HEK293 (cell line): Measurements from ENCODE around the gene ELL.

Experiments
- EGR2 ChIP-seq: fragments of 450-650 bp; formaldehyde crosslinking; IDR thresholded peaks from 2 replicates; pipeline ENCODE4 v1.5.1; 2016; ENCODE audit warnings: low read depth, missing biosample characterization, missing genetic modification characterization
- GLIS2 ChIP-seq: fragments of 450-650 bp; formaldehyde crosslinking; IDR thresholded peaks from 2 replicates; pipeline ENCODE4 v1.5.1; 2016; ENCODE audit warnings: missing biosample characterization, missing genetic modification characterization
- SALL2 ChIP-seq: fragments of 450-650 bp; formaldehyde crosslinking; IDR thresholded peaks from 2 replicates; pipeline ENCODE4 v1.5.0; 2017; ENCODE audit warnings: missing biosample characterization, mild to moderate bottlenecking, missing genetic modification characterization, borderline replicate concordance
- TF ChIP-seq, protein P1 (sequence below): fragments of 450-650 bp; formaldehyde crosslinking; IDR thresholded peaks from 2 replicates; pipeline ENCODE4 v1.5.1; 2016; ENCODE audit warnings: missing biosample characterization, missing genetic modification characterization
- TF ChIP-seq, protein P2 (sequence below): fragments of 450-650 bp; formaldehyde crosslinking; IDR thresholded peaks from 2 replicates; pipeline ENCODE4 v1.5.1; 2017; ENCODE audit warnings: missing biosample characterization, mild to moderate bottlenecking, missing genetic modification characterization, moderate library complexity
- TF ChIP-seq, protein P3 (sequence below): sonication (generic); formaldehyde crosslinking; IDR thresholded peaks from 2 replicates; pipeline ENCODE4 v1.8.1; 2022; ENCODE audit warnings: mild to moderate bottlenecking, moderate library complexity, missing genetic modification reagents

DNA sequence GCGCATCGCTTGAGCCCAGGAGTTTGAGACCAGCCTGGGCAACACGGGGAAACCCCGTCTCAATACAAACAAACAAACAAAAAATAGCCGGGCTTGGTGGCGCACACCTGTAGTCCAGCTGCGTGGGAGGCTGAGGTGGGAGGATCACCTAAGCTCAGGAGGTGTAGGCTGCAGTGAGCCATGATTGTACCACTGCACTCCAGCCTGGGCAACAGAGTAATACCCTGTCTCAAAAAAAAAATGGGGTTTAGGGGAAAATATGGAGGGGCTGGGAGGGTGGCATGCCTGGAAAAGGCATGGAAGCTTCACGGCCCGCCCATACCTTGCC, 82.0 kb downstream of the ELL start:
- TF ChIP-seq, protein P1, sequence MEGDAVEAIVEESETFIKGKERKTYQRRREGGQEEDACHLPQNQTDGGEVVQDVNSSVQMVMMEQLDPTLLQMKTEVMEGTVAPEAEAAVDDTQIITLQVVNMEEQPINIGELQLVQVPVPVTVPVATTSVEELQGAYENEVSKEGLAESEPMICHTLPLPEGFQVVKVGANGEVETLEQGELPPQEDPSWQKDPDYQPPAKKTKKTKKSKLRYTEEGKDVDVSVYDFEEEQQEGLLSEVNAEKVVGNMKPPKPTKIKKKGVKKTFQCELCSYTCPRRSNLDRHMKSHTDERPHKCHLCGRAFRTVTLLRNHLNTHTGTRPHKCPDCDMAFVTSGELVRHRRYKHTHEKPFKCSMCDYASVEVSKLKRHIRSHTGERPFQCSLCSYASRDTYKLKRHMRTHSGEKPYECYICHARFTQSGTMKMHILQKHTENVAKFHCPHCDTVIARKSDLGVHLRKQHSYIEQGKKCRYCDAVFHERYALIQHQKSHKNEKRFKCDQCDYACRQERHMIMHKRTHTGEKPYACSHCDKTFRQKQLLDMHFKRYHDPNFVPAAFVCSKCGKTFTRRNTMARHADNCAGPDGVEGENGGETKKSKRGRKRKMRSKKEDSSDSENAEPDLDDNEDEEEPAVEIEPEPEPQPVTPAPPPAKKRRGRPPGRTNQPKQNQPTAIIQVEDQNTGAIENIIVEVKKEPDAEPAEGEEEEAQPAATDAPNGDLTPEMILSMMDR (tag by site-specific recombination), result no peak
- TF ChIP-seq GLIS2 (tag by site-specific recombination) (no peak), SALL2 (tag by site-specific recombination) (no peak), EGR2 (tag by site-specific recombination) (peak; percentile 60)
- TF ChIP-seq, protein P2, sequence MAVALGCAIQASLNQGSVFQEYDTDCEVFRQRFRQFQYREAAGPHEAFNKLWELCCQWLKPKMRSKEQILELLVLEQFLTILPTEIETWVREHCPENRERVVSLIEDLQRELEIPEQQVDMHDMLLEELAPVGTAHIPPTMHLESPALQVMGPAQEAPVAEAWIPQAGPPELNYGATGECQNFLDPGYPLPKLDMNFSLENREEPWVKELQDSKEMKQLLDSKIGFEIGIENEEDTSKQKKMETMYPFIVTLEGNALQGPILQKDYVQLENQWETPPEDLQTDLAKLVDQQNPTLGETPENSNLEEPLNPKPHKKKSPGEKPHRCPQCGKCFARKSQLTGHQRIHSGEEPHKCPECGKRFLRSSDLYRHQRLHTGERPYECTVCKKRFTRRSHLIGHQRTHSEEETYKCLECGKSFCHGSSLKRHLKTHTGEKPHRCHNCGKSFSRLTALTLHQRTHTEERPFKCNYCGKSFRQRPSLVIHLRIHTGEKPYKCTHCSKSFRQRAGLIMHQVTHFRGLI (tag by site-specific recombination), result no peak
- TF ChIP-seq, protein P3, sequence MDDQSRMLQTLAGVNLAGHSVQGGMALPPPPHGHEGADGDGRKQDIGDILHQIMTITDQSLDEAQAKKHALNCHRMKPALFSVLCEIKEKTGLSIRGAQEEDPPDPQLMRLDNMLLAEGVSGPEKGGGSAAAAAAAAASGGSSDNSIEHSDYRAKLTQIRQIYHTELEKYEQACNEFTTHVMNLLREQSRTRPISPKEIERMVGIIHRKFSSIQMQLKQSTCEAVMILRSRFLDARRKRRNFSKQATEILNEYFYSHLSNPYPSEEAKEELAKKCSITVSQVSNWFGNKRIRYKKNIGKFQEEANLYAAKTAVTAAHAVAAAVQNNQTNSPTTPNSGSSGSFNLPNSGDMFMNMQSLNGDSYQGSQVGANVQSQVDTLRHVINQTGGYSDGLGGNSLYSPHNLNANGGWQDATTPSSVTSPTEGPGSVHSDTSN (CRISPR knock-in tag), result no peak
